DND-41 (cell line): ENCODE measurements around the gene SLC25A21.

ENCODE experiments used
- EZH2 ChIP-seq: IDR thresholded peaks from 3 replicates; pipeline ENCODE4 v1.6.1; 2012; ENCODE audit warnings: borderline replicate concordance, low read depth, mild to moderate bottlenecking, moderate library complexity, low read length, inconsistent platforms; ENCODE audit not compliant: severe bottlenecking
- TF ChIP-seq, protein P1 (sequence below): IDR thresholded peaks from 2 replicates; pipeline ENCODE4 v1.5.1; 2012; ENCODE audit warnings: borderline replicate concordance, low read length, moderate library complexity, mild to moderate bottlenecking; ENCODE audit not compliant: poor library complexity, severe bottlenecking; ENCODE audit errors: extremely low read depth

- TF ChIP-seq, protein P1, sequence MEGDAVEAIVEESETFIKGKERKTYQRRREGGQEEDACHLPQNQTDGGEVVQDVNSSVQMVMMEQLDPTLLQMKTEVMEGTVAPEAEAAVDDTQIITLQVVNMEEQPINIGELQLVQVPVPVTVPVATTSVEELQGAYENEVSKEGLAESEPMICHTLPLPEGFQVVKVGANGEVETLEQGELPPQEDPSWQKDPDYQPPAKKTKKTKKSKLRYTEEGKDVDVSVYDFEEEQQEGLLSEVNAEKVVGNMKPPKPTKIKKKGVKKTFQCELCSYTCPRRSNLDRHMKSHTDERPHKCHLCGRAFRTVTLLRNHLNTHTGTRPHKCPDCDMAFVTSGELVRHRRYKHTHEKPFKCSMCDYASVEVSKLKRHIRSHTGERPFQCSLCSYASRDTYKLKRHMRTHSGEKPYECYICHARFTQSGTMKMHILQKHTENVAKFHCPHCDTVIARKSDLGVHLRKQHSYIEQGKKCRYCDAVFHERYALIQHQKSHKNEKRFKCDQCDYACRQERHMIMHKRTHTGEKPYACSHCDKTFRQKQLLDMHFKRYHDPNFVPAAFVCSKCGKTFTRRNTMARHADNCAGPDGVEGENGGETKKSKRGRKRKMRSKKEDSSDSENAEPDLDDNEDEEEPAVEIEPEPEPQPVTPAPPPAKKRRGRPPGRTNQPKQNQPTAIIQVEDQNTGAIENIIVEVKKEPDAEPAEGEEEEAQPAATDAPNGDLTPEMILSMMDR = no peak
- no peak for TF ChIP-seq EZH2
Observed at GRCh38 chr14:36665887-36666415, 506.5 kb downstream of the SLC25A21 start.
